SU-DHL-6 (cell line): ENCODE measurements around the gene VAT1L.

ENCODE experiments used
- H2AFZ ChIP-seq: fragments of 200-600 bp; sonication (generic); 2 replicates; pipeline ENCODE4 v1.6.1; 2014; ENCODE audit warnings: low read depth, mild to moderate bottlenecking, moderate library complexity, mixed read lengths, antibody characterized with exemption, low read length; ENCODE audit not compliant: severe bottlenecking
- H3F3A ChIP-seq: fragments of 200-600 bp; shearing (Covaris generic); 2 replicates; pipeline ENCODE4 v1.6.0; 2016; ENCODE audit warnings: antibody characterized with exemption, mild to moderate bottlenecking; ENCODE audit not compliant: insufficient read depth
- H3K27ac ChIP-seq: fragments of 200-600 bp; sonication (generic); 2 replicates; pipeline ENCODE4 v1.5.1; 2016; ENCODE audit warnings: low read depth, mild to moderate bottlenecking, low read length, moderate library complexity, mixed read lengths
- H3K27me3 ChIP-seq: fragments of 200-600 bp; sonication (generic), shearing (Covaris generic); 2 replicates; pipeline ENCODE4 v1.6.0; 2014; ENCODE audit warnings: mild to moderate bottlenecking, low read length
- H3K36me3 ChIP-seq: fragments of 200-600 bp; sonication (generic); 2 replicates; pipeline ENCODE4 v1.6.1; 2014; ENCODE audit warnings: mild to moderate bottlenecking, low read length, mixed read lengths
- H3K4me2 ChIP-seq: fragments of 300-600, 200-600 bp; shearing (Covaris generic), sonication (generic); 2 replicates; pipeline ENCODE4 v1.6.0; 2014; ENCODE audit warnings: low read length, low read depth, mild to moderate bottlenecking; ENCODE audit not compliant: poor library complexity, severe bottlenecking
- H3K4me3 ChIP-seq: fragments of 200-600 bp; sonication (generic); 2 replicates; pipeline ENCODE4 v1.5.1; 2014; ENCODE audit warnings: antibody characterized with exemption, low read length, mild to moderate bottlenecking, mixed read lengths; ENCODE audit not compliant: insufficient read depth, poor library complexity, severe bottlenecking
- H3K79me2 ChIP-seq: fragments of 200-600 bp; sonication (generic); 2 replicates; pipeline ENCODE4 v1.6.1; 2014; ENCODE audit warnings: mild to moderate bottlenecking, low read length, moderate library complexity; ENCODE audit not compliant: insufficient read depth
- H3K9ac ChIP-seq: fragments of 200-600 bp; sonication (generic); 2 replicates; pipeline ENCODE4 v1.7.0; 2014; ENCODE audit warnings: mild to moderate bottlenecking, low read length
- H3K9me2 ChIP-seq: fragments of 200-600 bp; sonication (generic); replicated peaks from 2 replicates; pipeline ENCODE4 v1.6.1; 2014; ENCODE audit warnings: low read length; ENCODE audit not compliant: insufficient read depth
- H3K9me3 ChIP-seq: fragments of 200-600 bp; sonication (generic); 2 replicates; pipeline ENCODE4 v1.6.1; 2014; ENCODE audit warnings: low read length, mixed read lengths; ENCODE audit not compliant: insufficient read depth
- H4K20me1 ChIP-seq: fragments of 200-600 bp; sonication (generic); 2 replicates; pipeline ENCODE4 v1.6.1; 2014; ENCODE audit warnings: low read depth, mild to moderate bottlenecking, antibody characterized with exemption, low read length, moderate library complexity, mixed read lengths
- CTCF ChIP-seq: fragments of 200-600 bp; sonication (generic); IDR thresholded peaks from one replicate; pipeline ENCODE4 v1.5.1; 2017; ENCODE audit warnings: antibody characterized with exemption, mild to moderate bottlenecking, low read length, moderate library complexity; ENCODE audit not compliant: insufficient read depth, poor library complexity, severe bottlenecking
- EZH2phosphoT487 ChIP-seq: fragments of 200-600 bp; sonication (generic), shearing (Covaris generic); conservative IDR thresholded peaks from 2 replicates; pipeline ENCODE4 v1.6.1; 2018; ENCODE audit warnings: mild to moderate bottlenecking, antibody characterized with exemption, low read length, moderate library complexity, mixed read lengths

VAT1L gene

DNA sequence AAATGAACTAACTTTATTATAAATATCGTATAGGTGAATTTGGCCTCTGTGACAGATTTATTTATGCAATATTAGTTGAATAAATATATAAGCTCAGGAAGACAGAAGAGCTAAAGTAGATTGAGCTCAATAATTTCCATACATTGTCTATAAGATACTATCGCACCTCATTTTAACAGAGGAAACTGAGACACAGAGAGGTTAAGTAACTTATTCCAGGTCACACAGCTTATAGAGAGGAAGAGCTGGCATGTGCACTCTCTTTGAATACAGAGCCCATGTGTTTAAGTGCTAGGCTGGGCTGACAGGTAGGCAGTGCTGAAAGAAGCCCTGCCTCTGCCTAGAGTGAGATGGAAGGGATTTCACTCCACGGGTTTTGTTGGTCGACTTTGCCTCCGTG is 48.4 kb downstream of the VAT1L start:
- TF ChIP-seq CTCF (no peak), EZH2phosphoT487 (no peak)
- Histone ChIP-seq H3K9ac (no peak overlapping the region), H3K27me3 (no peaks in the 10 kb centered on the region), H3K79me2 (no peaks in the 10 kb centered on the region), H3K4me3 (no peak overlapping the region), H3K4me2 (no peak overlapping the region), H4K20me1 (no peaks in the 10 kb centered on the region), H3K9me2 (no peaks in the 10 kb centered on the region), H3K36me3 (no peaks in the 10 kb centered on the region), H3K9me3 (no peaks in the 10 kb centered on the region), H3K27ac (no peak overlapping the region), H3F3A (no peaks in the 10 kb centered on the region), H2AFZ (no peak overlapping the region)

GRCh38 chr16:77838597-77839255 is 50.4 kb downstream of the VAT1L start:
- Histone ChIP-seq H3K4me3 (no peak overlapping the region), H3K9me2 (no peaks in the 10 kb centered on the region), H3K79me2 (no peaks in the 10 kb centered on the region), H3K9ac (no peak overlapping the region), H3K27me3 (no peaks in the 10 kb centered on the region), H3K36me3 (no peaks in the 10 kb centered on the region), H3K27ac (no peak overlapping the region), H3K9me3 (no peaks in the 10 kb centered on the region), H4K20me1 (no peaks in the 10 kb centered on the region), H3K4me2 (no peak overlapping the region), H2AFZ (no peak overlapping the region), H3F3A (no peaks in the 10 kb centered on the region)
- TF ChIP-seq EZH2phosphoT487 = no peak
- TF ChIP-seq CTCF = no peak

GRCh38 chr16:77840093-77840492 is 51.7 kb downstream of the VAT1L start:
- H3K36me3 ChIP-seq = no peaks in the 10 kb centered on the region
- no peak overlapping the region for H3K4me2 ChIP-seq
- no peak for TF ChIP-seq EZH2phosphoT487
- TF ChIP-seq CTCF = no peak
- no peak overlapping the region for H3K9ac ChIP-seq
- H3K27me3 ChIP-seq = no peaks in the 10 kb centered on the region
- no peaks in the 10 kb centered on the region for H3K9me3 ChIP-seq
- no peaks in the 10 kb centered on the region for H3F3A ChIP-seq
- H3K4me3 ChIP-seq = no peak overlapping the region
- H3K79me2 ChIP-seq = no peaks in the 10 kb centered on the region
- no peak overlapping the region for H2AFZ ChIP-seq
- H3K27ac ChIP-seq = no peak overlapping the region
- no peaks in the 10 kb centered on the region for H3K9me2 ChIP-seq
- no peaks in the 10 kb centered on the region for H4K20me1 ChIP-seq
